HG03196 (cell line): ENCODE measurements around the gene CEP120.
"Not testable (repeated sequence)": the region's sequence is repeated elsewhere in the genome, so short reads cannot be mapped to it uniquely, and the experiment has no call there.

Experiments used
- ATAC-seq: cut with Tn5 transposase; IDR thresholded peaks from one replicate; pipeline ENCODE4 v1.9.1; 2021; ENCODE audit not compliant: unreplicated experiment

CEP120 gene

GRCh38 chr5:123391009-123391408 lies 32.2 kb downstream of the CEP120 start:
- no peak for ATAC-seq

DNA sequence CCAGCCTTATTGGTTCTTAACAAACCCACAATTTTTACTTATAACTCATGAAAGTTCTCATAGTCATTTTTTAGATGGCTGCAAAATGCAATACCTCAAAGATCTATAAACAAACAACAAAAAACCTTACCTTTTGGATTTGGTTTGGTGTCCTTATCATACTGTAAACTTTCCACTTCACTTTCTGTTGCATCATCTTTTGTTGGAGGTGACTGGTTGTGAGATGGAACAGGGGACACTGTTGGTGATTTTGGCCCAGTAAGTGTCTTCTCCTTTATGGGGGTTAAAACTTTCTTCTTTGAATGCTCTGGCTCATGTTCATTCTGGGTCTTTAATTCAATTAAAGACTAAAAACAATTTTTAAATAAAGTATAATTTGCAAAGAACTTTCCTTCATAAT lies 33.4 kb downstream of the CEP120 start:
- ATAC-seq = no peak

DNA sequence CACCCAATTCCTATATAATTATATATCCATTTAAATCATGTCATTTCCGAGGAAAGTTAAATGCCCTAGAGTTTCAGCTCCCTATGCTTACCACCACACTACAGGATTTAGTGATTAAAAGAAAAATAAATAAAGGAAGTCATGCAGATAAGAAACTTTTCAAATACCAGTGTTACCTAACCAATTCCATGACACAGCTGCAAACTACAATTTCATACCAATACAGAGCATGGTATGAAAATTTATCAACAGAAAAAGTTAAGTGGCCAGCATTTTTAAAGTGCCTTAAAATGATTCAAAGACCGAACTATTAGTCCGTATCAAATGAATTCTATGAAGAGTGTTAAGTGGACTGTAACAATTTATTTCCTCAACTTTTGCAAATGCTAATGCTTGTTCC lies 35.9 kb downstream of the CEP120 start:
- no peak for ATAC-seq

DNA sequence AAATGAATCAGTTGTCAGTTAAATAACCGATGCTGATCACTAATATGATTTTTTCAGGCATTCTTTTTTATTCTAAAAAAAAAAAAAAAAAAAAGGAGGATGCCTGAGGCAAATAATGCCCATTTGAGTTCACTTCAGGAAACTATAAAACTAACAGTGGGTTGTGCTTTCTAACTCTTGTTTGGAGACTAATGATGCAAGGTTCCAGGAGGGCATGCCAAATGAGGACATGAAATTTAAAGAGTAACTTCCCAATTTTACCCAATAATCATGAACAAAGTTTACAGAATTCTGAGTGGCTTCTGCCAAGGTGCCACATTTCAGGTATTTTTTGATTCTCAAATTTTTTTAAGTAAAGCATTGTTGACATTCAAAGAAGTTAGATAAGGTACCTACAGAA lies 41.0 kb downstream of the CEP120 start:
- no peak for ATAC-seq

DNA sequence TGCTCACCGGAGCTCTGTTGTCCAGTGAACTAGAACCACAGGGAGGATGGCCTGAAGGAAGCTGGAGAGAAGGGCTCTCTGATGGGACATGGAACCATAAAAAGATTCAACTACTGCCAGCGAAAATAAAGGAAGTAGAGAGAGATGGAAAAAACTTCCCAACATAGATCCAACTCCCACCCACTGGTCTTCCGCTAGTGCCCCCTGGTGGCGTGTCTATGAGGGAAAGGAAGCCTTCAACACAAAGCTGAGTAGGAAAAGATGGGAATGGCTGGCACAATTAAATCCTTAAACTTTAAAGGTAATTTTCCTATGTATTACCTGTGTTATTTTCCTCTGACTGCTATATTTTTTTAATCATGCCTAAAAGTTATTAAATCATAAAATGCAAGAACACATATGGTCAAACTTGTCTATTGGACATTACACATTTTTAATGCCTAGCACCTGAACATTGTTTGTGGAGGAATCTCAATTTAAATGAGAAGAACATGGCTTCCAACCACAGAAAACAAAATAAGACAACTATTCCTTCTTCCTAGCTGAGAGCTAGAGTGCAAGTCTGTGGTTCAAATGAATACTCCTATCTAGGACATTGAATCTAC lies 51.5 kb downstream of the CEP120 start:
- ATAC-seq = no peak

- no peak for ATAC-seq
These were observed 53.7 kb downstream of the CEP120 start for GRCh38 chr5:123369371-123369968.

DNA sequence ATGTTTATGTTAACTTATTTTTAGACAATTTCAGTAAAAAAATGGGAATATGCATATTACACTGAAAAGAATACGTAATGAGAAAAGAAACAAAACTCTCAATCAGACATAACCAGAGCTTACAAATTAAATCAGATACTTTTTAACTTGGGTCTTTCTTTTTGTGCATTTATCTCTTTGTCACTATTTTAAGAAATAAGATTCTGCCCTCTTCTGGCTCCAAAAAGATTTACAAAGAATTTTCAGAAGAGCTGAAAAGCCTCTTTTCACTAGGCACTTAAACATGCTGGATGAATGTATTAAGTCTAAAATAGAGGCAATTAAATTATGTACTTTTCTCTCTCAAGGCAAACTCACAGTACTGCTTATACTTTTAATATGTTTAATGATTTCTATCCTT lies 55.5 kb downstream of the CEP120 start:
- ATAC-seq = no peak

- no peak for ATAC-seq
These were observed 58.0 kb downstream of the CEP120 start for GRCh38 chr5:123365156-123365555.

- no peak for ATAC-seq
These were observed 58.6 kb downstream of the CEP120 start for GRCh38 chr5:123364441-123365155.

- no peak for ATAC-seq
These were observed 62.3 kb downstream of the CEP120 start for GRCh38 chr5:123360910-123361309.

DNA sequence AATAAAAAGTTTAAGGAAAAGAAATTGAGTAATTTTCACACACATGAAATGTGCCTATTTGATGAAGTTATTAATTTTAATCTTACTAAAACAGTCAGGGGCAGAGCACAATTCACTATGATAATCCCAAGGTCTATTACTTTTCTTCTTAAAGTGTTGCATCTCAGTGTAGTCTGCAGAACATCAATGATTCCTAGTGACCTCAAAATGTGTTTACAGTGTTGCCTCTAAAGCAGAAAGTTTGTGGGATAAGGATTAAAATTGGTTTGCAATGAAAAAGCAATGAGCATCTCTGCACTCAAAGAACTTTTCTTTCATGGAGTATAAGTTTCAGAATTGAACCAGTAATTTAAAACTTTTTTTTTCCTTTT lies 63.0 kb downstream of the CEP120 start:
- ATAC-seq = no peak

- ATAC-seq = no peak
These were observed 63.6 kb downstream of the CEP120 start for GRCh38 chr5:123359454-123360200.

GRCh38 chr5:123358751-123359150 lies 64.5 kb downstream of the CEP120 start:
- no peak for ATAC-seq

GRCh38 chr5:123358304-123358703 lies 64.9 kb downstream of the CEP120 start:
- no peak for ATAC-seq

- ATAC-seq = no peak
These were observed 71.4 kb downstream of the CEP120 start for GRCh38 chr5:123351820-123352219.

- no peak for ATAC-seq
These were observed 72.0 kb downstream of the CEP120 start for GRCh38 chr5:123351240-123351639.

- ATAC-seq = no peak
These were observed 72.5 kb downstream of the CEP120 start for GRCh38 chr5:123350742-123351141.

DNA sequence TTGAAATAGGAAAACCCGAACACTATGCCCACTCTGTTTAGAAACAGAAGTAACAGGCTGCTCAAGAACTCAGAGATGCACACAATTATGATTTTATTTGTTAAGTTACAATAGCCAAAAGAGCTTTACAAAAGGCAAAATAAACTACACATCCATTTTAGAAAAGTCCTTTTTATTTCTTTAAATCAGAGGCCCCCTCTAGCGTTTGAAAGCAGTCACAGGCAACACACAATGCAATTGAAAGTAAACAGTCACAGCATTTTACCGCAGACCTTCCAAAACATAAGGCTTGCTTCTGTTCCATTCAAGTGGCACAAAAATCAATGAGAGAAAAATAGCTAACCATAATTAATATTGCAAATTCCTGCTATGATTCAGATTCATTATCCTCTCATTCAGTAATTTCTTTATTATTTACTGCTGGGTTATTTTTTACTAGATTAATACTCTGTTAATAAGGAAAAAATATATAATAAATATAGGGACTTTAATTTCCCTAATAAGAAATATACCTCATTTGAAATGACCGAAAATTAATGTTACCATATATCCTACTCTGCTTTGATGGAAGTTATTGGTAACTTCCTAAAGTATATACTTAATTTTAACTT lies 78.3 kb downstream of the CEP120 start:
- ATAC-seq = no peak

- no peak for ATAC-seq
These were observed 82.3 kb downstream of the CEP120 start for GRCh38 chr5:123340928-123341327.

GRCh38 chr5:123308377-123308776 lies 114.8 kb downstream of the CEP120 start:
- not testable (repeated sequence) for ATAC-seq

- ATAC-seq = no peak
These were observed 117.5 kb downstream of the CEP120 start for GRCh38 chr5:123305751-123306150.
